ENCODE measurements around the gene ABHD11. TPM values are rescaled to one million over a fixed set of nuclear protein-coding genes. Genes with fewer than 3 reads are reported as not detected.
A peak's percentile ranks its signal among the peaks of the same experiment; 100 is the strongest.

Gene ABHD11
- total RNA-seq, 2 donors from 2014 or later: 2.5 to 16.9 TPM

DNA sequence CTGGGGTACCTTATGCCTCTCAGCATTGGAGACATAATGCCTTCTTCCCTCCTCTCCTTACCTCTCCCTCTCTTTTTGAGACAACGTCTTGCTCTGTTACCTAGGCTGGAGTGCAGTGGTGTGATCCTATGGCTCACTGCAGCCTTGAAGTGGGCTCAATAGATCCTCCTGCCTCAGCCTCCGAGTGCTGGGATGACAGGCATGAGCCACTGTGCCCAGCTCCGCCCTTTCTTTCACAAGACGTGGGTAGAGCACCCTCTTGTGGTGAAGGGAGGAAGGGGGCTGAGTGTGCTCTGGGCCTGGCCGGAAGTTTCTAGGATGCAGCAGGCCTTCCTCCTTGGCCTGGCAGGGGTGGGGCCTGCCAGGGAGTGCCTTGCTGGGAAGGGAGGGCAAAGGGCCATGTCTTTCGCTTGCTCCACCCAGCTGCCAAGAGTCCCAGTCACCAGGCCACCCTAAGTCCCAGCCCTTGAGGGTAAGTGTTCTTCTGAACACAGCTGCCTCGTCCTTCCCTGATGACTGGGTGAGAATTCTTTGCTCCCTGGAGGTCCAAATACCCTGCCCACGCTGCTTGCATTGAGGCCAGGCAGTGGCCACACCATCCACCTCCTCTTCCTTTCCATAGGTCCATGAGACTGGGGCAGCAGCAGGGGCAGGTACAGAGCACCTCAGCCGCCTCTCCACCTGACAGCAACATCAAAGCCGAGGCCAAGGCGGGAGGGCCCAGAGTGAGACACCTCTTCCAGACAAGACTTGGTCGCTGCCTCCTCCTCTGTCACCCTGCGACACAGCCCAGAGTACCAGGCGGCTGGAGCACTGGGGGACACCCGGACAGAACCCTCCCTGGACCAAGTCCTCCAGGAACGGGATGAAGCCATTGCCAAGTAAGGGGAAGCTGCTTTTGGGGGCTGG lies 3.7 kb downstream of the ABHD11 start:
- DNase-seq (ENCODE audit: low spot score) (no peak), ATAC-seq (ENCODE audit: insufficient number of reproducible peaks, low FRiP score, low read depth) (no peak)
- Histone ChIP-seq H3K4me1 (ENCODE audit: control insufficient read depth in 1 of 2, low read depth in 2 of 2) (peaks cover 5 to 16% of the 10 kb centered on the region in 2 donors), H3K36me3 (peaks cover 6% of the 10 kb centered on the region), H3K27me3 (replicated peaks; ENCODE audit: insufficient read depth) (no peaks in the 10 kb centered on the region), H3K9me3 (no peaks in the 10 kb centered on the region), H3K27ac (peak overlapping the region in 1 of 2 donors; percentile 11), H3K4me3 (no peak overlapping the region)
- TF ChIP-seq, protein P1, sequence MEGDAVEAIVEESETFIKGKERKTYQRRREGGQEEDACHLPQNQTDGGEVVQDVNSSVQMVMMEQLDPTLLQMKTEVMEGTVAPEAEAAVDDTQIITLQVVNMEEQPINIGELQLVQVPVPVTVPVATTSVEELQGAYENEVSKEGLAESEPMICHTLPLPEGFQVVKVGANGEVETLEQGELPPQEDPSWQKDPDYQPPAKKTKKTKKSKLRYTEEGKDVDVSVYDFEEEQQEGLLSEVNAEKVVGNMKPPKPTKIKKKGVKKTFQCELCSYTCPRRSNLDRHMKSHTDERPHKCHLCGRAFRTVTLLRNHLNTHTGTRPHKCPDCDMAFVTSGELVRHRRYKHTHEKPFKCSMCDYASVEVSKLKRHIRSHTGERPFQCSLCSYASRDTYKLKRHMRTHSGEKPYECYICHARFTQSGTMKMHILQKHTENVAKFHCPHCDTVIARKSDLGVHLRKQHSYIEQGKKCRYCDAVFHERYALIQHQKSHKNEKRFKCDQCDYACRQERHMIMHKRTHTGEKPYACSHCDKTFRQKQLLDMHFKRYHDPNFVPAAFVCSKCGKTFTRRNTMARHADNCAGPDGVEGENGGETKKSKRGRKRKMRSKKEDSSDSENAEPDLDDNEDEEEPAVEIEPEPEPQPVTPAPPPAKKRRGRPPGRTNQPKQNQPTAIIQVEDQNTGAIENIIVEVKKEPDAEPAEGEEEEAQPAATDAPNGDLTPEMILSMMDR (IDR thresholded peaks at IDR 0.05): peak; percentile 65

GRCh38 chr7:73732397-73732796 lies 6.2 kb downstream of the ABHD11 start:
- ATAC-seq (ENCODE audit: insufficient number of reproducible peaks, low FRiP score, low read depth): no peak
- TF ChIP-seq, protein P1 (IDR thresholded peaks at IDR 0.05): no peak
- H3K9me3 ChIP-seq: no peaks in the 10 kb centered on the region

GRCh38 chr7:73730485-73730884 lies 8.1 kb downstream of the ABHD11 start:
- no peaks in the 10 kb centered on the region for H3K27me3 ChIP-seq (replicated peaks; ENCODE audit: insufficient read depth)
- H3K27ac ChIP-seq: no peak overlapping the region
- ATAC-seq (ENCODE audit: insufficient number of reproducible peaks, low FRiP score, low read depth): no peak
- TF ChIP-seq, protein P1 (IDR thresholded peaks at IDR 0.05): no peak
- H3K9me3 ChIP-seq: no peaks in the 10 kb centered on the region
- H3K4me1 ChIP-seq (ENCODE audit: control insufficient read depth in 1 of 2, low read depth in 2 of 2): no peaks in the 10 kb centered on the region
- no peaks in the 10 kb centered on the region for H3K36me3 ChIP-seq
- no peak for DNase-seq (ENCODE audit: low spot score)
- no peak overlapping the region for H3K4me3 ChIP-seq

More at GRCh38 chr7:73732397-73732796, 6.2 kb downstream of the ABHD11 start:
- peaks cover 0 to under 1% of the 10 kb centered on the region in 2 donors for H3K4me1 ChIP-seq (ENCODE audit: control insufficient read depth in 1 of 2, low read depth in 2 of 2)
- H3K4me3 ChIP-seq: no peak overlapping the region
- DNase-seq (ENCODE audit: low spot score): no peak
- no peaks in the 10 kb centered on the region for H3K27me3 ChIP-seq (replicated peaks; ENCODE audit: insufficient read depth)
- no peak overlapping the region for H3K27ac ChIP-seq
- H3K36me3 ChIP-seq: peaks cover 6% of the 10 kb centered on the region

GRCh38 chr7:73728551-73728950 lies 10.1 kb downstream of the ABHD11 start:
- no peaks in the 10 kb centered on the region for H3K36me3 ChIP-seq
- no peak for DNase-seq (ENCODE audit: low spot score)
- H3K9me3 ChIP-seq: no peaks in the 10 kb centered on the region
- no peaks in the 10 kb centered on the region for H3K27me3 ChIP-seq (replicated peaks; ENCODE audit: insufficient read depth)
- ATAC-seq (ENCODE audit: insufficient number of reproducible peaks, low FRiP score, low read depth): no peak
- H3K27ac ChIP-seq: no peak overlapping the region
- no peak overlapping the region for H3K4me3 ChIP-seq
- H3K4me1 ChIP-seq (ENCODE audit: control insufficient read depth in 1 of 2, low read depth in 2 of 2): no peaks in the 10 kb centered on the region
- TF ChIP-seq, protein P1 (IDR thresholded peaks at IDR 0.05): no peak

GRCh38 chr7:73727952-73728351 lies 10.7 kb downstream of the ABHD11 start:
- H3K27me3 ChIP-seq (replicated peaks; ENCODE audit: insufficient read depth): no peaks in the 10 kb centered on the region
- DNase-seq (ENCODE audit: low spot score) (no peak), ATAC-seq (ENCODE audit: insufficient number of reproducible peaks, low FRiP score, low read depth) (no peak)
- no peak overlapping the region for H3K27ac ChIP-seq
- H3K36me3 ChIP-seq: no peaks in the 10 kb centered on the region
- H3K9me3 ChIP-seq: no peaks in the 10 kb centered on the region
- no peak overlapping the region for H3K4me3 ChIP-seq
- H3K4me1 ChIP-seq (ENCODE audit: control insufficient read depth in 1 of 2, low read depth in 2 of 2): no peaks in the 10 kb centered on the region
- TF ChIP-seq, protein P1 (IDR thresholded peaks at IDR 0.05): no peak

Measured in thoracic aorta (tissue), 2 donors.